ENCODE measurements around the gene MSANTD2. TPM values are rescaled to one million over a fixed set of nuclear protein-coding genes. Genes with fewer than 3 reads are reported as not detected.

The MSANTD2 gene
- total and polyA plus RNA-seq, 9 of the 15 experiments (the other 6 are each of a cell fraction or from before 2014, with no cell fraction given): 1.3 to 9.9 (median 5.3) TPM

GRCh38 chr11:124743050-124743449 lies 57.2 kb downstream of the MSANTD2 start (continued):
- TF ChIP-seq NCOA4 (IDR thresholded peaks at IDR 0.05; ENCODE audit: partially characterized antibody) (no peak), ZNF280B (CRISPR knock-in tag; IDR thresholded peaks at IDR 0.05) (no peak)

GRCh38 chr11:124742555-124742954 lies 57.7 kb downstream of the MSANTD2 start:
- intact Hi-C loops (cut with micrococcal nuclease) (no loop called here), in situ Hi-C loops (cut with MboI) (no loop called here)
- 0 out of 2 replicates have a peak, but pooled peaks cover 9% of the 10 kb centered on the region for H4K20me1 ChIP-seq (replicated peaks; ENCODE audit: control insufficient read depth, insufficient read depth, low read length)
- no peak overlapping the region for H3K27ac ChIP-seq (ENCODE audit: extremely low read depth, low read depth, low read length)
- no peak overlapping the region for H3K4me3 ChIP-seq
- H3K9ac ChIP-seq (ENCODE audit: insufficient read depth in 1 of 2, low read depth in 2 of 2, low read length in 2 of 2): no peak overlapping the region
- H3K36me3 ChIP-seq (ENCODE audit: control insufficient read depth, insufficient read depth, low read length): no peaks in the 10 kb centered on the region
- no peaks in the 10 kb centered on the region for H3K79me2 ChIP-seq (ENCODE audit: control insufficient read depth, insufficient read depth, low read length)
- ChIA-PET CTCF (ENCODE audit: low intra/inter-chr PET ratio) (no interaction called here), POLR2A (no interaction called here)
- no peak for DNase-seq (ENCODE audit: extremely low read depth in 1 of 4, low spot score in 3 of 4)
- H3K27me3 ChIP-seq (ENCODE audit: control insufficient read depth in 2 of 2, insufficient read depth in 2 of 2, low read length in 2 of 2): peaks cover 8 to 40% of the 10 kb centered on the region in 2 experiments; a peak in 4 of 5 replicates
- no peak for ATAC-seq
- no peak overlapping the region for H3K4me2 ChIP-seq (ENCODE audit: insufficient read depth, low read length)
- WGBS (ENCODE audit: insufficient coverage, low coverage, missing lambda C conversion rate): 7% methylated on average over 2 of the region's 2 CpGs
- no peak for FAIRE-seq
- no TSS peak for BruUV-seq (replicated peaks)
- H3K9me3 ChIP-seq (replicated peaks; ENCODE audit: control insufficient read depth, insufficient read depth, low read depth, low read length): no peaks in the 10 kb centered on the region
- no peaks in the 10 kb centered on the region for H3K9me1 ChIP-seq (ENCODE audit: control insufficient read depth, insufficient read depth, low read length)
- H2AFZ ChIP-seq (ENCODE audit: low read depth, low read length): no peak overlapping the region
- H3K4me1 ChIP-seq (replicated peaks in 1 of 2; ENCODE audit: control insufficient read depth in 2 of 2, insufficient read depth in 2 of 2, low read length in 2 of 2): peaks cover 20 to 27% of the 10 kb centered on the region in 2 experiments; a peak in 4 of 5 replicates
- no peak for TF ChIP-seq ZNF212 (CRISPR knock-in tag; IDR thresholded peaks at IDR 0.05)
- TF ChIP-seq CXXC5 (CRISPR knock-in tag; IDR thresholded peaks at IDR 0.05): no peak
- no peak for TF ChIP-seq ZBTB1 (CRISPR knock-in tag; IDR thresholded peaks at IDR 0.05; ENCODE audit: borderline replicate concordance, low read depth)
- no peak for TF ChIP-seq ZNF785 (CRISPR knock-in tag; IDR thresholded peaks at IDR 0.05)
- TF ChIP-seq E4F1 (CRISPR knock-in tag; IDR thresholded peaks at IDR 0.05; ENCODE audit: borderline replicate concordance): no peak
- TF ChIP-seq ASH1L (IDR thresholded peaks at IDR 0.05; ENCODE audit: borderline replicate concordance, low read depth, partially characterized antibody): no peak
- no peak for TF ChIP-seq ZNF398 (CRISPR knock-in tag; IDR thresholded peaks at IDR 0.05)
- no peak for TF ChIP-seq ZNF280B (CRISPR knock-in tag; IDR thresholded peaks at IDR 0.05)
- no peak for TF ChIP-seq GATA2 (CRISPR knock-in tag; IDR thresholded peaks at IDR 0.05)
- TF ChIP-seq ZZZ3 (IDR thresholded peaks at IDR 0.05): no peak
- TF ChIP-seq ARID2 (IDR thresholded peaks at IDR 0.05): no peak
- no peak for TF ChIP-seq ZNF41 (CRISPR knock-in tag; conservative IDR thresholded peaks at IDR 0.05)
